IMR-90 (cell line): ENCODE data around the gene DNAJC27. TPM values are rescaled to one million over a fixed set of nuclear protein-coding genes. Genes with fewer than 3 reads are reported as not detected.

ENCODE experiments used
- ATAC-seq: fragments of 200-7000 bp; cut with Tn5 transposase; 2 replicates; pipeline ENCODE4 v1.9.1; 2020; ENCODE audit warnings: low read depth, mild to moderate bottlenecking, moderate library complexity
- BruUV-seq: library from RNA; stranded (reverse); fragments of 400-500 nt; replicated peaks from 2 replicates; lab custom pipeline; 2021; lab: Mats Ljungman, UMichigan
- CTCF ChIA-PET: fragments of 300-600 bp; formaldehyde crosslinking; extraction: SDS; loops from one replicate; lab custom pipeline; 2021; ENCODE audit warnings: antibody characterized with exemption; lab: Yijun Ruan, JAX
- POLR2A ChIA-PET: fragments of 300-600 bp; sonication (Branson Sonifier 250); formaldehyde crosslinking; loops from one replicate; lab custom pipeline; 2022; ENCODE audit warnings: antibody characterized with exemption; ENCODE audit not compliant: unreplicated experiment; lab: Charles Lee
- DNase-seq: peaks from one replicate; pipeline ENCODE4 v3.0.0; 2013
- H2AFZ ChIP-seq: replicated peaks from 2 replicates; pipeline ENCODE3; 2013; ENCODE audit warnings: low read length, mild to moderate bottlenecking; ENCODE audit not compliant: poor library complexity
- H2AK5ac ChIP-seq: 2 replicates; pipeline ENCODE4 v1.6.1; 2013; ENCODE audit warnings: low read depth, low read length, inconsistent platforms
- H2AK9ac ChIP-seq: replicated peaks from 2 replicates; pipeline ENCODE3; 2013; ENCODE audit warnings: mild to moderate bottlenecking, low read depth, low read length, moderate library complexity; ENCODE audit not compliant: poor library complexity
- H2BK120ac ChIP-seq: 2 replicates; pipeline ENCODE4 v1.6.1; 2013; ENCODE audit warnings: low read depth, low read length, inconsistent platforms
- H2BK15ac ChIP-seq: 3 replicates; pipeline ENCODE4 v1.6.1; 2013; ENCODE audit warnings: low read depth, low read length, inconsistent platforms
- H2BK20ac ChIP-seq: 2 replicates; pipeline ENCODE4 v1.6.1; 2013; ENCODE audit warnings: low read depth, mild to moderate bottlenecking, inconsistent platforms, low read length, moderate library complexity
- H2BK5ac ChIP-seq: 2 replicates; pipeline ENCODE4 v1.6.1; 2013; ENCODE audit warnings: mild to moderate bottlenecking, low read depth, low read length, inconsistent platforms; ENCODE audit not compliant: poor library complexity, severe bottlenecking
- H3K14ac ChIP-seq: replicated peaks from 2 replicates; pipeline ENCODE4 v1.6.1; 2013; ENCODE audit warnings: low read depth, low read length, inconsistent platforms
- H3K18ac ChIP-seq: 2 replicates; pipeline ENCODE4 v1.6.1; 2013; ENCODE audit warnings: low read depth, low read length, control low read depth
- H3K23ac ChIP-seq: 2 replicates; pipeline ENCODE4 v1.6.1; 2013; ENCODE audit warnings: low read depth, low read length, inconsistent platforms
- H3K27ac ChIP-seq: 2 replicates; pipeline ENCODE4 v1.5.1; 2013; ENCODE audit warnings: mild to moderate bottlenecking, control low read depth, low read length; ENCODE audit not compliant: insufficient read depth
- H3K27me3 ChIP-seq: 2 replicates; pipeline ENCODE4 v1.6.1; 2013; ENCODE audit warnings: low read length; ENCODE audit not compliant: control insufficient read depth, insufficient read depth
- H3K36me3 ChIP-seq: 2 replicates; pipeline ENCODE4 v1.6.1; 2013; ENCODE audit warnings: low read length, mixed read lengths; ENCODE audit not compliant: control insufficient read depth, insufficient read depth
- H3K4ac ChIP-seq: 2 replicates; pipeline ENCODE4 v1.6.1; 2013; ENCODE audit warnings: low read depth, low read length, inconsistent platforms
- H3K4me1 ChIP-seq: 2 replicates; pipeline ENCODE4 v1.6.1; 2013; ENCODE audit warnings: low read length, mixed read lengths; ENCODE audit not compliant: control insufficient read depth, insufficient read depth
- H3K4me2 ChIP-seq: 2 replicates; pipeline ENCODE4 v1.6.1; 2013; ENCODE audit warnings: low read depth, mild to moderate bottlenecking, control low read depth, low read length, moderate library complexity
- H3K4me3 ChIP-seq: 2 replicates; pipeline ENCODE4 v1.5.1; 2013; ENCODE audit warnings: low read depth, mild to moderate bottlenecking, control low read depth, low read length, moderate library complexity; ENCODE audit not compliant: insufficient read depth
- H3K56ac ChIP-seq: 2 replicates; pipeline ENCODE4 v1.6.1; 2013; ENCODE audit warnings: low read length, inconsistent platforms; ENCODE audit not compliant: insufficient read depth; ENCODE audit errors: extremely low read depth
- H3K79me1 ChIP-seq, 2 experiments: 2 replicates each; pipeline ENCODE4 v1.6.1; 2013; ENCODE audit warnings: low read length in 2 of 2, inconsistent platforms in 1 of 2, low read depth in 1 of 2
- H3K9ac ChIP-seq: 2 replicates; pipeline ENCODE4 v1.6.1; 2013; ENCODE audit warnings: low read depth, low read length, control low read depth
- H3K9me1 ChIP-seq: 2 replicates; pipeline ENCODE4 v1.6.1; 2013; ENCODE audit warnings: low read length, inconsistent platforms; ENCODE audit not compliant: insufficient read depth
- H3K9me3 ChIP-seq: 2 replicates; pipeline ENCODE4 v1.6.1; 2013; ENCODE audit warnings: low read length; ENCODE audit not compliant: control insufficient read depth, insufficient read depth
- H4K20me1 ChIP-seq: 2 replicates; pipeline ENCODE4 v1.6.1; 2013; ENCODE audit warnings: low read length, inconsistent platforms; ENCODE audit not compliant: insufficient read depth
- H4K5ac ChIP-seq: 2 replicates; pipeline ENCODE4 v1.6.1; 2013; ENCODE audit warnings: mild to moderate bottlenecking, low read depth, low read length, control low read depth
- H4K8ac ChIP-seq, 2 experiments: 2 replicates each; pipeline ENCODE4 v1.6.1; 2013; ENCODE audit warnings: low read depth in 2 of 2, low read length in 2 of 2, control low read depth in 1 of 2, inconsistent platforms in 1 of 2
- H4K91ac ChIP-seq: 2 replicates; pipeline ENCODE4 v1.6.1; 2013; ENCODE audit warnings: low read depth, low read length, inconsistent platforms; ENCODE audit not compliant: insufficient read depth
- BHLHE40 ChIP-seq: fragments of 150-350 bp; IDR thresholded peaks from 2 replicates; pipeline ENCODE4 v1.6.1; 2016; ENCODE audit warnings: mild to moderate bottlenecking, low read depth, low read length
- CEBPB ChIP-seq: IDR thresholded peaks from 2 replicates; pipeline ENCODE4 v1.6.1; 2012; ENCODE audit warnings: low read depth, low read length, improper control_type of control experiment
- CHD1 ChIP-seq: IDR thresholded peaks from 2 replicates; pipeline ENCODE4 v1.6.1; 2012; ENCODE audit warnings: low read depth, low read length, improper control_type of control experiment
- FOS ChIP-seq: fragments of 150-350 bp; IDR thresholded peaks from 2 replicates; pipeline ENCODE4 v1.6.1; 2016; ENCODE audit warnings: low read depth, low read length
- MAZ ChIP-seq: IDR thresholded peaks from 2 replicates; pipeline ENCODE4 v1.6.1; 2012; ENCODE audit warnings: low read depth, mild to moderate bottlenecking, low read length, improper control_type of control experiment, moderate library complexity, borderline replicate concordance
- MXI1 ChIP-seq: IDR thresholded peaks from 2 replicates; pipeline ENCODE4 v1.6.1; 2012; ENCODE audit warnings: low read depth, mild to moderate bottlenecking, low read length, moderate library complexity, borderline replicate concordance
- RAD21 ChIP-seq: IDR thresholded peaks from 2 replicates; pipeline ENCODE4 v1.6.1; 2012; ENCODE audit warnings: low read length, improper control_type of control experiment
- RCOR1 ChIP-seq: IDR thresholded peaks from 2 replicates; pipeline ENCODE4 v1.6.1; 2012; ENCODE audit warnings: mild to moderate bottlenecking, low read length, improper control_type of control experiment; ENCODE audit not compliant: insufficient replicate concordance
- RFX5 ChIP-seq: IDR thresholded peaks from 2 replicates; pipeline ENCODE4 v1.8.0; 2012; ENCODE audit warnings: low read depth, mild to moderate bottlenecking, low read length, moderate library complexity
- SMC3 ChIP-seq: fragments of 150-350 bp; IDR thresholded peaks from 2 replicates; pipeline ENCODE4 v1.6.1; 2016; ENCODE audit warnings: low read depth, mild to moderate bottlenecking, antibody characterized with exemption, low read length, moderate library complexity
- USF2 ChIP-seq: fragments of 150-350 bp; IDR thresholded peaks from 2 replicates; pipeline ENCODE4 v1.6.1; 2017; ENCODE audit warnings: mild to moderate bottlenecking, antibody characterized with exemption, low read length, low read depth
- WGBS, 2 experiments: methylation state at CpG; one replicate each; pipeline versions ENCODE4 v1.1.5 to v1.1.7; 2013; ENCODE audit warnings: missing lambda C conversion rate in 2 of 2; ENCODE audit not compliant: insufficient read length in 1 of 2; ENCODE audit errors: extremely low coverage in 2 of 2; 5-methylcytosine and 5-hydroxymethylcytosine counted together
- dilution Hi-C: fragments of 300-500 bp; cut with HindIII; formaldehyde crosslinking; loops from one replicate; pipeline ENCODE4 v1.14.3; 2018; ENCODE audit warnings: low sequenced_read_pairs; ENCODE audit not compliant: unreplicated experiment
- in situ Hi-C: fragments of 300-500 bp; cut with MboI; formaldehyde crosslinking; loops from 3 replicates; pipeline ENCODE4 v1.14.3; 2019; ENCODE audit warnings: low sequenced_read_pairs, inconsistent platforms, mixed read lengths
- intact Hi-C: fragments of 100-400 bp; cut with micrococcal nuclease; formaldehyde crosslinking; loops from 2 replicates; pipeline ENCODE4 v1.10.0; 2022
- polyA plus RNA-seq, 3 experiments: library from polyadenylated mRNA; depleted of rRNA; stranded (reverse); fragments of >200 nt; gene quantifications; 2 replicates each; pipeline ENCODE4 v1.2.3, GENCODE V29; 2012; ENCODE audit warnings: low replicate concordance in 1 of 3
- total RNA-seq: library from RNA; depleted of rRNA; stranded (reverse); fragments of >200 nt; gene quantifications from 2 replicates; pipeline ENCODE4 v1.2.3, GENCODE V29; 2012

DNAJC27 gene
- total and polyA plus RNA-seq, 2 of the 4 experiments (the other 2 are of a cell fraction): 1.6 to 2.0 TPM

- POLR2A ChIA-PET: no interaction called here
Observed at GRCh38 chr2:24915175-24915574, 56.6 kb downstream of the DNAJC27 start.

More at GRCh38 chr2:24915175-24915574, 56.6 kb downstream of the DNAJC27 start:
- Histone ChIP-seq H4K5ac (no peak overlapping the region), H3K23ac (no peak overlapping the region), H3K56ac (no peak overlapping the region), H3K4me2 (no peak overlapping the region), H4K91ac (no peak overlapping the region), H3K4ac (no peak overlapping the region), H4K20me1 (peaks cover 25% of the 10 kb centered on the region), H3K18ac (no peak overlapping the region), H2BK5ac (no peak overlapping the region), H2BK15ac (no peak overlapping the region), H2AFZ (no peak overlapping the region), H3K4me1 (peaks cover 34% of the 10 kb centered on the region), H3K36me3 (peaks cover 16% of the 10 kb centered on the region; the same call in 1 of the 2 replicates), H3K9me3 (peaks cover under 1% of the 10 kb centered on the region), H2AK9ac (no peak overlapping the region), H3K9me1 (peaks cover 16% of the 10 kb centered on the region), H2AK5ac (no peak overlapping the region), H2BK120ac (no peak overlapping the region), H2BK20ac (no peak overlapping the region), H3K4me3 (no peak overlapping the region), H3K27ac (no peak overlapping the region), H3K79me1 (peaks cover 10 to 63% of the 10 kb centered on the region in 2 experiments; a peak in 3 of 4 replicates), H4K8ac (no peak overlapping the region), H3K27me3 (no peaks in the 10 kb centered on the region), H3K14ac (no peak overlapping the region), H3K9ac (no peak overlapping the region)
- no TSS peak for BruUV-seq
- dilution Hi-C loops (no loop called here), intact Hi-C loops (no loop called here), in situ Hi-C loops (no loop called here)
- WGBS, 2 experiments: 60% methylated on average over 1 of the region's 8 CpGs; no CpG with 5 or more reads in 1 of the 2 experiments
- no peak for ATAC-seq
- TF ChIP-seq USF2 (no peak), SMC3 (no peak), MXI1 (no peak), CHD1 (no peak), MAZ (no peak), RCOR1 (no peak), RAD21 (no peak), BHLHE40 (no peak), FOS (no peak), CEBPB (no peak), RFX5 (no peak)
- CTCF ChIA-PET: no interaction called here
- no peak for DNase-seq
